Stomach (tissue), 9 donors: ENCODE results near the gene FARS2. TPM values are rescaled to one million over a fixed set of nuclear protein-coding genes. Genes with fewer than 3 reads are reported as not detected.

Experiments used
- DNase-seq, 2 donors: peaks; one replicate each; pipeline versions ENCODE4 v3.0.0 to v3.0.0-alpha.2; 2013 to 2019
- H3K27ac ChIP-seq, 5 donors: fragments of 200-600 bp in 4 of 5; sonication (generic) in 4 of 5; one replicate each; pipeline ENCODE4 v1.5.1; 2013 to 2019; ENCODE audit warnings: mild to moderate bottlenecking in 1 of 5, moderate library complexity in 1 of 5
- H3K27me3 ChIP-seq, 3 donors: fragments of 200-600 bp; sonication (generic); one replicate each; pipeline ENCODE4 v1.5.1; 2017 to 2019; ENCODE audit warnings: mixed run types in 1 of 3
- H3K36me3 ChIP-seq, 4 donors: fragments of 200-600 bp; sonication (generic); 1 replicate in 3 of 4; 2 replicates in 1 of 4; pipeline ENCODE4 v1.5.1; 2016 to 2019
- H3K4me1 ChIP-seq, 4 donors: fragments of 200-600 bp; sonication (generic); one replicate each; pipeline ENCODE4 v1.5.1; 2016 to 2019
- H3K4me3 ChIP-seq, 4 donors: fragments of 200-600 bp; sonication (generic) in 3 of 4; one replicate each; pipeline ENCODE4 v1.5.1; 2016 to 2019; ENCODE audit warnings: mild to moderate bottlenecking in 1 of 4
- H3K9me3 ChIP-seq, 4 donors: fragments of 200-600 bp; sonication (generic); one replicate each; pipeline ENCODE4 v1.5.1; 2016 to 2019
- CTCF ChIP-seq, 7 experiments: fragments of 450-650 bp in 4 of 7; fragments of 200-600 bp in 3 of 7; sonication (generic) in 3 of 7; IDR thresholded peaks; one replicate each; pipeline ENCODE4 v1.5.1; 2016 to 2019; ENCODE audit warnings: antibody characterized with exemption in 7 of 7, control low read depth in 2 of 7, mild to moderate bottlenecking in 1 of 7
- EP300 ChIP-seq: sonication (generic); formaldehyde crosslinking; IDR thresholded peaks from one replicate; pipeline ENCODE4 v1.6.1; 2017; ENCODE audit warnings: antibody characterized with exemption
- POLR2A ChIP-seq, 4 donors: fragments of 450-650 bp; IDR thresholded peaks; one replicate each; pipeline ENCODE4 v1.6.1; 2016; ENCODE audit warnings: antibody characterized with exemption in 4 of 4, control low read depth in 2 of 4, mild to moderate bottlenecking in 1 of 4, moderate library complexity in 1 of 4
- POLR2AphosphoS5 ChIP-seq, 3 donors: sonication (generic); formaldehyde crosslinking; IDR thresholded peaks; one replicate each; pipeline ENCODE4 v1.6.1; 2016; ENCODE audit warnings: antibody characterized with exemption in 3 of 3
- WGBS, 5 donors: extraction: QIAGEN DNeasy Blood & Tissue Kit in 3 of 5; methylation state at CpG; one replicate each; pipeline versions ENCODE4 v1.1.5 to v1.1.7; 2013 to 2018; 5-methylcytosine and 5-hydroxymethylcytosine counted together
- intact Hi-C: fragments of 100-400 bp; cut with DNase I; formaldehyde crosslinking; loops from one replicate; pipeline ENCODE4 v1.15.1; 2023; ENCODE audit warnings: low total_unique reads
- polyA plus RNA-seq, 3 donors: library from polyadenylated mRNA; stranded (reverse); fragments of 200-250 nt; gene quantifications; one replicate each; pipeline ENCODE4 v1.2.3, GENCODE V29; 2013
- total RNA-seq, 5 donors: library from RNA; depleted of rRNA; stranded (reverse); fragments of >200 nt; gene quantifications; one replicate each; pipeline versions ENCODE4 v1.1.0 to v1.2.3, GENCODE V29; 2014 to 2016
- donor health status: healthy with polysubstance abuse.
- donor health status: Bipolar disorder and iron deficiency.
- donor health status: healthy.

FARS2 gene
- total and polyA plus RNA-seq, 8 donors = 3.8 to 47.8 (median 15.9) TPM

DNA sequence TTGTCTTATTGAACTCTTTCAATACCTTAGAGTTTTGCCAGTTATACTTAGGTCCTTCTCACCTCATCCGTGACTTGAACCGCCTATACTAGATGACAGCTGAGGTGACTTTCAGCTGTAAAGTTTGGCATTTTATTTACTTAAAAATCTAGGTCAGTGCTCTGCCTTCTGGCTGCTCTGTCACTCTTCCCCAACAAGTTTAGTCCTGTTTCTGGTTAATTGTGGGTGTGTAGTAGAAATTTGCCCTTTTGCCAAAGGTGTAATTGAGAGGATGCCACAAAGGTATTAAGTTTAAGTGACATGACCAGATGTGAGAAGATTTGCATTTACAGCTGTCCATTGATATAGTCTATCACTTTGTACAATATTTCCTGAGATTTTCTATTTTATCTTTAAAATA lies 106.2 kb downstream of the FARS2 start:
- TF ChIP-seq POLR2AphosphoS5 (IDR thresholded peaks at IDR 0.05) = no peak
- no peak for TF ChIP-seq POLR2A (IDR thresholded peaks at IDR 0.05)
- TF ChIP-seq CTCF (IDR thresholded peaks at IDR 0.05) = no peak
- no peak for TF ChIP-seq EP300
- H3K36me3 ChIP-seq = peaks cover 0 to 19% (median 14%) of the 10 kb centered on the region in 4 donors
- no peaks in the 10 kb centered on the region for H3K9me3 ChIP-seq
- WGBS, 5 donors = 72 to 91% (median 84%) methylated on average over 2 of the region's 2 CpGs
- H3K4me3 ChIP-seq = no peak overlapping the region
- no peak overlapping the region for H3K27ac ChIP-seq
- H3K27me3 ChIP-seq = no peaks in the 10 kb centered on the region
- intact Hi-C loops = no loop called here
- DNase-seq = no peak
- H3K4me1 ChIP-seq = peaks cover 0 to 25% (median 7%) of the 10 kb centered on the region in 4 donors

DNA sequence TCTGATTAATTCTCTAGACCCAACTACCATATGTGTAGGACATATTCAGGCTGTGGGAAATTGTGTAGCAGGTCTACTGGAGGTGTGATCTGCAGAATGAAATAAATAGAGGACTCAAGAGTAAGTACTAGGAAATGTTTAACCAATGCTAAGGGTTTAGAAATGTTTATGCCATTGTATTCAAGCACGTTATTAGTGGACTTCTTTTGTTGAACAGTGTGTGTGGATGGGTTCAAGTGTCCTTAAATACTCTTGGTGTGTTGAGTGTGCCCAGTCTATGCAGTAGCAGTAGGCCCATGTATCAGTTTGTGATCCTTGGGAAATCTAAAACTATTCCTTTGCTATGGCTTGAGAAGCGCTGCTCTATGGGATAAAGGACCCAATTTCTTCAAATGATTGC lies 112.1 kb downstream of the FARS2 start:
- intact Hi-C loops = no loop called here
- TF ChIP-seq POLR2AphosphoS5 (IDR thresholded peaks at IDR 0.05) = no peak
- no peak for TF ChIP-seq CTCF (IDR thresholded peaks at IDR 0.05)
- TF ChIP-seq EP300 = no peak
- no peak for TF ChIP-seq POLR2A (IDR thresholded peaks at IDR 0.05)
- Histone ChIP-seq H3K9me3 (no peaks in the 10 kb centered on the region), H3K27me3 (no peaks in the 10 kb centered on the region), H3K4me1 (no peaks in the 10 kb centered on the region), H3K27ac (no peak overlapping the region), H3K36me3 (peaks cover 0 to 18% (median 13%) of the 10 kb centered on the region in 4 donors), H3K4me3 (no peak overlapping the region)
- WGBS, 5 donors = 91 to 95% (median 93%) methylated on average over 2 of the region's 2 CpGs
- no peak for DNase-seq

- Histone ChIP-seq H3K36me3 (no peaks in the 10 kb centered on the region), H3K27ac (no peak overlapping the region), H3K27me3 (no peaks in the 10 kb centered on the region), H3K4me3 (no peak overlapping the region), H3K9me3 (no peaks in the 10 kb centered on the region), H3K4me1 (no peaks in the 10 kb centered on the region)
- no peak for DNase-seq
- WGBS, 5 donors = 73 to 81% (median 77%) methylated on average over 6 of the region's 6 CpGs
- TF ChIP-seq EP300 (no peak), POLR2A (IDR thresholded peaks at IDR 0.05) (no peak), CTCF (IDR thresholded peaks at IDR 0.05) (no peak), POLR2AphosphoS5 (IDR thresholded peaks at IDR 0.05) (no peak)
- intact Hi-C loops = no loop called here
Observed at GRCh38 chr6:5378331-5378730, 117.0 kb downstream of the FARS2 start.

GRCh38 chr6:5379647-5380242 lies 118.4 kb downstream of the FARS2 start:
- H3K27me3 ChIP-seq = no peaks in the 10 kb centered on the region
- DNase-seq = peak in 1 of 2 donors; percentile 20
- H3K4me1 ChIP-seq = no peaks in the 10 kb centered on the region
- TF ChIP-seq POLR2AphosphoS5 (IDR thresholded peaks at IDR 0.05) (no peak), POLR2A (IDR thresholded peaks at IDR 0.05) (no peak), EP300 (no peak), CTCF (IDR thresholded peaks at IDR 0.05) (peak in 1 of 7 experiments; percentile 11)
- no peaks in the 10 kb centered on the region for H3K9me3 ChIP-seq
- H3K4me3 ChIP-seq = no peak overlapping the region
- no peak overlapping the region for H3K27ac ChIP-seq
- intact Hi-C loops = no loop called here
- 59 to 65% (median 64%) methylated on average over 3 of the region's 3 CpGs for WGBS, 5 donors
- no peaks in the 10 kb centered on the region for H3K36me3 ChIP-seq
